NCI-H526 treated with DMSO at 0.1 percent for 48 hours (cell line): ENCODE results near the gene GNAT1.

Experiments used
- DNase-seq: peaks from one replicate; lab custom pipeline; 2025; lab: John Stamatoyannopoulos, UW

The GNAT1 gene

DNA sequence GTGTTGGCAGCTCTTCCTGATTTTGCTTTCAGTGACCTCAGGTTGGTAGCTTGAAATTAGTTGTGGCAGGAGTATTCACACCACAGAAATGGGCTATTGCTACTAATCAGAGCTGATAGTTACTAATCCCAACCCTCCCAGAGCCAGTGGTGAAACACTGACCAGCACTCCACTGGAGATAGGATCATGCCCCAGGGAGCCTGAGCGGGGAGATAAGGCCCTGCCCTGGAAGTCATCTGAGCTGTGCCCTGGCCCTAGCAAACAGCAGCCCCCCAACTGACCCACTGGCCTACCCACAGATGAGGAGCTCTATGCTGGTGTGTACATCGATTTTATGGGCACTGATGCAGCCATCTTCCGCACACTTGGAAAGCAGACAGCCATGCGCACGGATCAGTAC lies 9.4 kb upstream of the GNAT1 start:
- DNase-seq: no peak

DNA sequence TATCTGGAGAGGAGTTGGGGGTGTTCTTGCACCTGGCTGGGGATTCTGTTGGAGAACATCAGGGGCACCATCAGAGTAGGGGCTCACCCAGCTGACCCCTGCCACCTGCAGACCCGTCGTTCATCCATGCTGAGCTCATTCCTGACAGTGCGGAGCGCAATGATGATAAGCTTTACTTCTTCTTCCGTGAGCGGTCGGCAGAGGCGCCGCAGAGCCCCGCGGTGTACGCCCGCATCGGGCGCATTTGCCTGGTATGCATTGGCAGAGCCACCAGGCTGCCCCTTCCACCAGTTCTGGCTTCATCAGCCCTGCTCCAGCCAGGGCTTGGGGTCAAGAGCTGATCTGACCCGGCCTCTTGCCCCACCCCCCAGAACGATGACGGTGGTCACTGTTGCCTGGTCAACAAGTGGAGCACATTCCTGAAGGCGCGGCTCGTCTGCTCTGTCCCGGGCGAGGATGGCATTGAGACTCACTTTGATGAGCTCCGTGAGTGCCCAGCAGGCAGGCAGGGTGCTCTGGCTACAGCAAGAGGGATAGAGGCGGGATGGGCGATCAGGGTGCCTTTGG lies 8.8 kb upstream of the GNAT1 start:
- DNase-seq: no peak

DNA sequence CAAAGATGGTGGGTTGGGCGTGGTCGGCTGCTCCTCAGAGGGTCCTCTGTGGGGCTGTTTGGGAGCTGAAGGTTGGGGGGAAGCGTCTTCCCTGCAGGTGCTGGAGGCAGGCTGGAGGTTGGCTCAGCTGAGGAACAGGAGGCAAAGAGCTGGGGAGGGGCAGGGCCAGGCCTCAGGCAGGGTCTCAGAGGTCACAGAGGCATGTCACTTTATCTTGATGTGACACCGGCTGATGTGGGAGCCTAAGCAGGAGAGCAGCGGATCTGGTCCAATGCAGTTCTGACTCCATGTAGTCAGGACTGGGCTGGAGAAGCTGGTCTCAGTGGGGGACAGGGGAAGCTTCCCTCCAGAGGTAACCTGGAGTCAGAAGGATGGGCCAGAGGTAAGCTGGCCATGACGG lies 7.7 kb upstream of the GNAT1 start:
- DNase-seq: no peak

DNA sequence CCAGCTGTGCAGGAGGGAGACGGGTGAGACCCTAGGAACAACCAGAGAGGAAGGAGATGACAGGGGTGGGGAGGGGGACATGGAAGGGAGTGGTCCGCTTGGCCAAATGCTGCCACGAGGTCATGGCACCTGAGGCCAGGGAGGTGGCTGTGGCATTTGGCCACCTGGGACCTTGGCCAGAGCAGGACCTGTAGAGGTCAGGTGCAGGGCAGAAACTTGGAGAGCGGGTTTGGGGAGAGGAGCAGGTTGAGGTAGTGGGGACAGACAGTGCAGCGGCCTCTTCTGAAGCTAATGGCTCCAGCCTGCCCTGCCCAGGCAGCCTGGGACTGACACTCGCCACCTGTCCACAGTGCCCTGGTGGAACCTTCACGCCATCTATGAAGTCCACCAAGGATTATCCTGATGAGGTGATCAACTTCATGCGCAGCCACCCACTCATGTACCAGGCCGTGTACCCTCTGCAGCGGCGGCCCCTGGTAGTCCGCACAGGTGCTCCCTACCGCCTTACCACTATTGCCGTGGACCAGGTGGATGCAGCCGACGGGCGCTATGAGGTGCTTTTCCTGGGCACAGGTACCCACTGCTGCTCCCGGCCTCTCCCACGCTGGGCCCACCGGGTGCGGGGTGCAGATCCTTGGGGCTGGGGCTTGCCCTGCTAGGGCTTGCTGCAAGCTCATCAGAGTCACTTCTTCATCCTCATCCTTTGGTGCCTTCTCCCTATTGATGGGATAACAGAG lies 7.0 kb upstream of the GNAT1 start:
- no peak for DNase-seq

- DNase-seq: no peak
These were observed 6.2 kb upstream of the GNAT1 start for GRCh38 chr3:50185230-50185629.

- no peak for DNase-seq
These were observed 5.3 kb upstream of the GNAT1 start for GRCh38 chr3:50186096-50186495.

DNA sequence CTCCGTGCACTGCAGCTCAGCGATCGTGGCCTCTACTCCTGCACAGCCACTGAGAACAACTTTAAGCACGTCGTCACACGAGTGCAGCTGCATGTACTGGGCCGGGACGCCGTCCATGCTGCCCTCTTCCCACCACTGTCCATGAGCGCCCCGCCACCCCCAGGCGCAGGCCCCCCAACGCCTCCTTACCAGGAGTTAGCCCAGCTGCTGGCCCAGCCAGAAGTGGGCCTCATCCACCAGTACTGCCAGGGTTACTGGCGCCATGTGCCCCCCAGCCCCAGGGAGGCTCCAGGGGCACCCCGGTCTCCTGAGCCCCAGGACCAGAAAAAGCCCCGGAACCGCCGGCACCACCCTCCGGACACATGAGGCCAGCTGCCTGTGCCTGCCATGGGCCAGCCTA lies 3.7 kb upstream of the GNAT1 start:
- DNase-seq: no peak

- peak; percentile 40 for DNase-seq
These were observed 2.1 kb upstream of the GNAT1 start for GRCh38 chr3:50189274-50189673.

GRCh38 chr3:50189989-50190388 lies 1.4 kb upstream of the GNAT1 start:
- DNase-seq: no peak

DNA sequence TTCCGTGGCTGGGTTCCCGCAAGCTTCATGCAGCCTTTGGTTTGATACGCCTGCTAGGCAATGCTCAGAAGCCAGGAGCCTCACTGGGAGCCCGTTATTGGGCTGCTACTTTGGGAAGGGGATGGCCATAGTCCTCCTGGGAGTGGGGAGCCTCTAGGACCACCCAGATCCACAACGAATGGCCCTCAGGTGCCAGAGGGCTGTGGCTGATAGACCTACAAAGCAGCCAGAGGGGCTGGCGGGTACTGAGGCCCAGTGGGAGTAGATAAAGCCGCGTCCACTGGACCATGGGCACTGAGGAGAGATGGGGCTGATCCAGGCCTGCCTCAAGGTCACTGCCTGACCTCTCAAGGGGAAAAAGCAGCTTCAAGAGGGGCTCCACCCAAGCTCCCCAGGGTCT lies 714 bp downstream of the GNAT1 start:
- DNase-seq: no peak

DNA sequence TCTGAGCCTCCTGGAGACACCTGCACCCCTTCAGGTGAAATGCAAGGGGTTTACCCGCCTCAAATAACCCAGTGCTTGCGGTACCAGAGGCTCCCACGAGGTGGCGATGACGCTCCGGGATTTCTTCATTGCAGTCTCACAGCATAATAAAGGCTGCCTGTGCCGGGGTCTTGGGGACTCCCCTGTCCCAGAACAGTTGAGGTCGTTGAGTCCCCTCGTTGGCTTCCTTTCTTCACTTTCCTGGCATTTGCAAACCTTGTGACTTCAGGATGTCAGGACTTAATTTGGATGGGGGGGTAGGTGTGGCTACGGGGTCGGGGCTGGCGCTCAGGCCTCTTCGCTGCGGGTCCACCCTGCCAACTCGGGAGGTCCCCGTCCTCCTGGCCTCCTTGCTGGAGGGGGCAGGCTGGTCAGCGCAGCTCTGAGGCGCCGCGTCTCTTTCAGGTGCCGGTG lies 1.3 kb downstream of the GNAT1 start:
- DNase-seq: peak; percentile 50

DNA sequence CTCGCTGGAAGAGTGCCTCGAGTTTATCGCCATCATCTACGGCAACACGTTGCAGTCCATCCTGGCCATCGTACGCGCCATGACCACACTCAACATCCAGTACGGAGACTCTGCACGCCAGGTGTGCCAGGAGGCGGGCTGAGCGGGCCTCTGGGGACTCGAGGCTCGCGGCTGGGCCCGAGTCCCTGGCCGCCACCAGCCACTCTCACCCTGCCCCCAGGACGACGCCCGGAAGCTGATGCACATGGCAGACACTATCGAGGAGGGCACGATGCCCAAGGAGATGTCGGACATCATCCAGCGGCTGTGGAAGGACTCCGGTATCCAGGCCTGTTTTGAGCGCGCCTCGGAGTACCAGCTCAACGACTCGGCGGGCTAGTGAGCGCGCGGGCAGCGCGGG lies 1.9 kb downstream of the GNAT1 start:
- no peak for DNase-seq

DNA sequence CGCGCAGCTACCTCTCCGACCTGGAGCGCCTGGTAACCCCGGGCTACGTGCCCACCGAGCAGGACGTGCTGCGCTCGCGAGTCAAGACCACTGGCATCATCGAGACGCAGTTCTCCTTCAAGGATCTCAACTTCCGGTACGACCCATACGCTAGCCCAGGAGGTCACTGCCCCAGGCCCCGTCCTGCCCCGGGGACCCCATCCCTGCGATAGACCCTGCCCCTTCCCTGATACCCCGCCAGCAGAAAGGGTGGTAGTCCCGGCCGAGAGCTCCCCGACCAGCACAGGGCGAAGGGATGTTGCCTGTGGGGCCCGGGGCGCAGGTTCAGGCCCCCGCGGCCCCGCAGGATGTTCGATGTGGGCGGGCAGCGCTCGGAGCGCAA lies 2.3 kb downstream of the GNAT1 start:
- no peak for DNase-seq

DNA sequence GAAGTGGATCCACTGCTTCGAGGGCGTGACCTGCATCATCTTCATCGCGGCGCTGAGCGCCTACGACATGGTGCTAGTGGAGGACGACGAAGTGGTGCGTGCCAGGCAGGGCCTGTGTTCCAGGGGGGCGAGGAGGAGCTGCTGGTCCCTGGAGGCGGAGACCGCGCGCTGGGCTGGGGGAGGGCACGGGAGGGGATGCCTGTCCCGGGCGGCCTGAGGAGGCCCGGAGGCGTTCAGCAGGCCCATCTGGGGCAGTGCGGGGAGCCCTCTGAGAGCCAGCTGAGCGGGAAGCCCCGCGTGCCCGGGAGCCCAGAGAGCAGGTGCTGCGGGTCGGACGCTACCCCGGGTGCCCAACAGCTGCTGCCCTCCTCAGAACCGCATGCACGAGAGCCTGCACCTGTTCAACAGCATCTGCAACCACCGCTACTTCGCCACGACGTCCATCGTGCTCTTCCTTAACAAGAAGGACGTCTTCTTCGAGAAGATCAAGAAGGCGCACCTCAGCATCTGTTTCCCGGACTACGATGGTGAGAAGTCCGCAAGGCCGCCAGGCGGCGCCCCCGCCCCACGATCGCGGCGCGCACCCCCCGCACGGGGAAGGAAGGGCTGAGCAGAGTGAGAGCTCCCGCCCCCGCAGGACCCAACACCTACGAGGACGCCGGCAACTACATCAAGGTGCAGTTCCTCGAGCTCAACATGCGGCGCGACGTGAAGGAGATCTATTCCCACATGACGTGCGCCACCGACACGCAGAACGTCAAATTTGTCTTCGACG lies 2.9 kb downstream of the GNAT1 start:
- peak; percentile 37 for DNase-seq

- no peak for DNase-seq
These were observed 3.6 kb downstream of the GNAT1 start for GRCh38 chr3:50194903-50195500.

DNA sequence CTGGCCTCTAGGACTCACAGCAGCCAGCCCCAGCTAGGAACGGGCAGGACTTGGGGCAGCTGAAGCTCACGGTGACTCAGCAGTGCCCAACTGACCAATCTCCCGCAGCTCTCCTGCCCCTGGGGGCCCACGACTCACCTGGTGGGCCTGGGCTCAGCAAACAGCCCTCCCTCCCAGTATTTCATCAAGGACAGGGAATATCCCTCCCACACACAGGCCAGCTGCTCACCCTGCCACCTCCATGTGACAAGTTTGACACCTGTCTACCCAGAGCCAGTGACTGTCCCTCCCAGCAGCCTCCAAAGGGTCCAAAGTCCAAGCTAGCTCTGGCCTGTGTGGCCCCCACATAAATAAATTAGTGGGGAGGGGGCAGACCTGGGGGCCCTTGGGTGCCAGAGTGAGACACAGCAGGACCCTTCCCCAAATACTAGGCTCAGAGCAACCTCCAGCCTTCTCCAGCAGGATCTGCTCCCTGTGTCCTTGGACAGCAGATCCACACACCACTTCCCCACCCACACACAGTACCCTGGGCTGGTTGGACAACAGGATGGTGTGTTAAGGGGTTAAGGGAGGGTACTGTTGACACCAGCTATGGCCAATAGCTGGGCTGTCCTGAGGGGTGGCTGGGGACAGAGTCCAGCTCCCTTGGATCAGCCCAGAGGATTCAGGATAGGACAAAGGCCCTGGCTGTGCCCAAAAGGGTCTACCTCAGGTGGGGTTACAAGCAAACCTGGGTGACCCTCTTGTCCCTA lies 4.3 kb downstream of the GNAT1 start:
- DNase-seq: no peak

DNA sequence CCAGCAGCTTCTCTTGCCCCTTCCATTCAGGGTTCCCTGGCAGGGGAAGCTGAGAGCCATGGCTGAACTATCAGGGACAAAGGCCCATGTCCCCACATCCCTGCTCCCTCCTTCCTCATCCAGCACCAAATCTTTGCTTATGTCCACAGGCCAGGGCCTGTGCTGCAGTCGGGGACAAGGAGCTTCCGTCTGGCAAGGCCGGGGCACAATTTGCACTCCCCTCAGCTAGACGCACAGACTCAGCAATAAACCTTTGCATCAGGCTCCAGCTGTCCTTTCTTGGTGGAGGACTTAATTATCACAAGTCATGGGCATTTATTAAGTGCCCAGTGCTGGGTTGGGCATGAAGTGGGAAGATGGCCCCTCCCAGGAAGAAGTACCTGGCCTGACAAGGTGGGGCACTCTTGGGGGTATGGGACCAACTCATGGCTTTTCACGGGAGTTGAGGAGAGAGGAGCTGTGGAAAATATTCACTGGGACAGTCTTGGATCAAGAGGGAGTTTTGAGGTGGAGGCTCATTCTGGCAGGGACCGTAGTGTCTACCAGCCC lies 4.9 kb downstream of the GNAT1 start:
- no peak for DNase-seq

- DNase-seq: no peak
These were observed 10.3 kb downstream of the GNAT1 start for GRCh38 chr3:50201573-50202315.

DNA sequence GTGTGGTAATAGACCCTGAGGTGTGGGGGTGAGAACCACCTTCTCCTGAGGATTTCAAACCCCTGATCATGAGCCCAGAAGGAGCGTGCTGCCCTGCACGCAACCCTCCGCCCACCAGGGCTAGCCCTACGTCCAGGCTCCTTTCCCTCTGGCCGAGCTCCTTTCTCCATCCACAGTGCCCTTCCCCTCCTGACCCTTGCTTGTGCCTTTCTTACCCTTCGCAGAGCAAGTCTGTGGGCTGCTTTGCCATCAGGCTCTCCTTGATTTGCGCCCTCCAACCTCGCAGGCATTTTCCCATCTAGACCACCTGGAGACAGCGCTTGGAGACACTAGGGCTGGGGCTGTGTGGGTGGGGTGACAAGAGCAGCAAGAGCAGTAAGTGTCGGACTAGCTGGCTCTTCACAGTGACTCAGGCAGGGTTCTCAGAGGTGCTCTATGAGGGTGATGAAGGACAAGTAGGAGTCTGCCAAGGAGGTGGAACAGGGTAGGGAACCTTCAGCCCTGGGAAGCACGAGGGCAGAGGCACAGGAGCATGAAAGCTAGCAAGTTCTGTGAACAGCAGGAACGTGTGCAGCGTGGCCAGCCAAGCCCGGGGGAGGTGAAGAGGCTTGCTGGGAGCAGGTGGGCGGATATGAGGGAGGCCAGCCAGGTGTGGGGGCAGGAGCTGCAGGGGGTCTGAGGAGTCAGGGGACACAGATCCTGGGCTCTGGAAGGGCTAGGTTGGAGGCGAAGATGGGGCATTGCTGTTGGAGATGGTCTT lies 11.1 kb downstream of the GNAT1 start:
- no peak for DNase-seq

GRCh38 chr3:50203113-50203808 lies 11.9 kb downstream of the GNAT1 start:
- no peak for DNase-seq
